T-helper 1 cell (primary cell): Measurements from ENCODE around the gene ZFP36L1.
A peak's percentile ranks its signal among the peaks of the same experiment; 100 is the strongest.

ENCODE experiments used
- DNase-seq, 5 donors: peaks; one replicate each; pipeline ENCODE4 v3.0.0-alpha.2; 2012 to 2020

Gene ZFP36L1

DNA sequence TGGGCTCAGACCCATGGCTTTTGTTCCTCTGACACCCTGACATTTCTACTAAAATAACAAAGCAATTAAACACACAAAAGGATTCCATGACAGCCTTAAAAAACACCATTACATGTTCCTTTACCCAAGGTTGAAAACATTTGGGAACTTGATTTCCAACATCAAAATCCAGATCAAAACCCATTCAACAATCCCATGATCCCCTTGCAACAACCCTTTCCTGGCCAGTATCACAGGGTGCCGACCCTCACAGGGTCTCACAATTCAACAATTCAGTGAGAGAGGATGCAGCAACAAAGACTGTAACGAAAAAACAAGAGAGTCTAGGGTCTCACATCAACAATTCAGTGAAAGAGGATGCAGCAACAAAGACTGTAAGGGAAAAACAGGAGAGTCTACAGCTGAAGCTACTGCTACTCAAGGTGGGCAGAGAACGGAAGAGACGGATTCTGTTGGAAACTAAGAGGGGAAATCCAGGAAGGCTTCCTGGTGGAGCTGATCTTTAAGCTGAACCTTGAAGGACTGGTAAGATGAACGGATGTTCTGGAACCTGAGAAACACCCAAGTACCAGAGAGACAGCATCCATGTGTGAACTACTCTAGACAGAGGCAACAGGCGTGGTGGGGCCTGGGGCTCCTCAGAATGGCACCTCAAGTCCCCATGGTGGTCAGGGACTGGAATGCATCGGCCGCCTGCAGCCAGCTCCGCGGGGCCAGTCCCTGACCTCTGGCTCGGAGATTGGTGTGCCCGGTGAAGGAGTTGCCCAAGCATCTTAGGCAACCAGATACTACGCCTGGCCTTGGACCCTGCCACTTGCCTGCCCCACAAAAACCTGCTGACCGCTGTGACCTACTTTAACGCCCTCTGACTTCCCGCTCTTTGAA, 22.7 kb upstream of the ZFP36L1 start:
- DNase-seq = peak in 1 of 5 donors; percentile 60

DNA sequence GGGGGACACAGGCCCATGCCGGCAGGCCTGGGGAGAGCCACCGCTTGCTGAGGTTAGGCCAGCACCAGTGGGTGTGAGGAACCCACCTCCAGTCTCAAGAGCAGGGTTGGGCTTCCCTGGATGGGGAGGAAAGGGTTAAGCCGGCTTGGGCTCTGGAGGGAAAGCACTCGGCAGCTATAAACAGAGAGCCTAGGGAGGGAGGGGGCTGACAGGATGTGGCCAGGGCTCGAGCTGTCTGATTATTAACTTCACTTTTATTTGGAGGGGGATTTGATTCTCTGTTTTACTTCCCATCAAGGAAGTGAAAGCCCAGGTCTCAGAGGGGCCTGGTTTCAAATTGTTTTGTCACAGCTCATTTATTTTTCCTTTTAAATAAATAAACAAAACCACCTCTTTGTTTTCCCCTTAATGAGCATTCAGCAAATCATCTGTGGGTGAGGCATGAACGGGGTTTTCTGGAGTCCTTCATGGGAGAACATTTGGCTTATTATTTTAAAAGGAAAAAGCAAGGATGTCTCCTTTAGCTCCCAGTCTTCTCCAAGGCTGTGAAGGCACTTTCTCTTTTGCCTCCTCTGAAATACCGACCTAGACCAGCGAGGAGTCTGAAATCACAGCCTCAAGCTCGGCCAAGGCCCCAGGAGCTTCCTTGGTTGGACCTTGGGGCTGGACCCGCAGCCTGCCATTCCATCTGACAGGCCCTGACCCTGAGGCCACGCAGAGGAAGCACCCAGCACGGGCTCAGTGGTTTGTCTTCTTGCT, 21.9 kb upstream of the ZFP36L1 start:
- peak in 2 of 5 donors; percentile 40 to 54 for DNase-seq

DNA sequence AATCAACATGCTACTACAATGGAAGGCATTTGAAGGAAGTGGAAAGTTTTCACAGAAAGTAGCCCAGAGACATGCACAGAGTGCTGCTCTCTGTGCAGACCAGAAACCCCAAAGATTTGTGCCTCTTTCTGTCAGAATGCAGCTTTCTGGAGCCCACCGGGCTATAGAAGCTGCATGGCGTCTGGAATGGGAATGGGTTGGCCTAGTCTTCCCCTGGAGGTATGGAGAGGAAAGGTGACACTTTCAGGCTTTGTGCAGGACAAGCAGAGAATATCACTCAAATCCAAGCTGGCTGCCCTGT, 21.3 kb upstream of the ZFP36L1 start:
- DNase-seq = no peak

DNA sequence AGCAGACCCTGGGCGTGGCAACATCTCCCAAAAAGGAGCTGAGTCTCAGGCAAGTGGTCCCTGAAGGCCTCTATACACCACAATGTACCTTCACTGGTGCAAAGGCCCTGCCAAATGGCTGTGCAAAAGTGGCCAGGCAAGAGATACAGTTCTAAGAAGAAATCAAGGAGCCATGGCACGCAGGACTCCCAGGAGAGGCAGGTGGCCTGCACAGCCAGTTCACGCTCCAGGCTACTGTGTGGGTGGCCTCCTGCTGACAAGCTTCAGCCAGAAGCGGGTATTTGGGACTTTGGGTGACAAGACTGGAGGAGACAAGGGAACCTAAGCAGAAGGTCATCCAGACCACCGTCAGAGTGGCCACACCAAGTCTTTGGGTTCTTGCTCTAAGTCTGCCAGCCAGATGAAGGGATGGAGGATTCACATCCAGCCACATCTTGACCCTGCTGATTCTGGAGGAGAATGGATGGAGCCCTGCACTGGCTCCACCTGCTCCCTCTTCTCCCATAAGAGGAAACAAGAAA, 20.5 kb upstream of the ZFP36L1 start:
- no peak for DNase-seq

DNA sequence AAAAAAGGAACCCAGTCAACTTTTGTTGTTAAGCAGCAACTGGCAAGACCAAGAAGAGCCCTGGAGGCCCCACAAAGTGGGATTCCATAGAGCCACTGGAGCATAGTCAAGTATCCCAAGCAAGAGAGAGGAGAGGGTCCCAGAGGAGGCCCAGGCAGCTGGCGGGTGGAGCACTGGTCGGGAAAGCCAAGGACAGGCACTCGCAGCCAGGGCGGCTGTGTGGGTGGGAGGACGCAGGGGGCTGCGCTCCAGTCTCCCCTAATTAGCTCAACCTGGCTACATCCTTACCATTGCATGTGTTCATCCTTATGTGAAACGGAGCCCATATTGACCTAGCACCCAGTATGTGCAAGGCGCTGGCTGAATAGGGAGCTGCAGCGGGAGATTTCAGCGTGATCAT, 18.3 kb upstream of the ZFP36L1 start:
- DNase-seq = no peak

DNA sequence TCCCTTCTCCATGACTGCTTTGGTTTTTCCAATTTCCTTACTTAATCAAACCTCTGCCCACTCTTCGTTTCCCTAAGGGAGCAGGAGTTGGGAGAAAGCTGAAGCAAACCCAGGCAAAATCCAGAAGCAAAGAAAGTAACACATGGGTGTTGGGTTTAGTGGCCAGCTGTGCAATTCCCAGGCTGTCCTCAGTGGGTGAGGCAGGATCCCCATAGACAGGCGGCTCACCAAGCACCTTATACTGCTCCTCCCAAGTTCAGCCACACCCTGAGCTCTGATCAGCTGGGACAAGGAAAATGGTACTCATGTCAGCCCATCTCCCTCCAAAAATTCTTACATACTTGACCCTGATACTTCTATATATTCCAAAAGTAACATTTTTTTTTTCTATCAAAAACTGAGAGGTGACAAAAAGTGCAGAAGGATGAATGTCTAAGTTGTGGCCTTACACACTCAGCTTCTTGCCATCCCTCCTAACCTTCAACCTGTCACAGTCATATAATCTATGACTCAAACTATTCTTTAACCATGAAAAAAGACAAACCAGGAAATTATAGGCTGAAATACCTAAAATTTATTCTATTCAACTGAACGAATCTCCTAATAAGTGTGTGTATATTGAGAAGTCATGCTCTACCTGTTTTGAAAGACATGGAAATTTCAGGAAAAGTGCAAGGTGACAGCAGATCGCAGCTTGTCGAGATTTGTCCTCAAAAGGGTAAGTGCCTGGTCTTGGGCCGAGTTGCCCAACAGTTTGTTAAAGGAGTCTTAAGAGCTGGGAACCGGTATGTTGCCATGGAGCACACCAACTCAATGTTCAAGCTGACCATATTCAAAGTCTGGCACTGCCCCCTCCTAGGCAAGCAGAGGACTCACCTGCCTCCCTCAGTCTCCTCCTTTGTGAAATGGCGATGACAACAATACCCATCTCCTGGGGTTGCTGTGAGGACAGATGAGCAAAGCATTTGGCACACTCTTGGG, 17.6 kb upstream of the ZFP36L1 start:
- DNase-seq = no peak

DNA sequence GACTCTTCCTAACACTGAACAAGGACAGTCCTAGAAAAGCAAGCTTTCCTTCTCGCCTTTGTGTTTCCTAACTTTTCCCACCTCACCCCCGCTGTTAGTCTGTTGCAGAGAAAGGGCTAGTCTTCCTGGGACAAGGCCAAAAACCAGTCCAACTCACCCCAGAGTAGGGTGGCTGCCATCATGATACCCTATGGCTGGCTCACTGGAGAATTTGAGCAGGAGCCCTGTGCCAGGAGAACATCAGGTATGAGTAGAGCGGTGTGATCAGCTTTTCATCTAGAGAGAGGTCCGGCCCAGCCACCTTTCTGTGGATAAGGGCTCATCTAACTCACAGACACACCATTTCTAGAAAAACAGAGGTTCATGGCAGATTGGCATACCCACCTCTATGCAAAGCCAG, 16.7 kb upstream of the ZFP36L1 start:
- no peak for DNase-seq

DNA sequence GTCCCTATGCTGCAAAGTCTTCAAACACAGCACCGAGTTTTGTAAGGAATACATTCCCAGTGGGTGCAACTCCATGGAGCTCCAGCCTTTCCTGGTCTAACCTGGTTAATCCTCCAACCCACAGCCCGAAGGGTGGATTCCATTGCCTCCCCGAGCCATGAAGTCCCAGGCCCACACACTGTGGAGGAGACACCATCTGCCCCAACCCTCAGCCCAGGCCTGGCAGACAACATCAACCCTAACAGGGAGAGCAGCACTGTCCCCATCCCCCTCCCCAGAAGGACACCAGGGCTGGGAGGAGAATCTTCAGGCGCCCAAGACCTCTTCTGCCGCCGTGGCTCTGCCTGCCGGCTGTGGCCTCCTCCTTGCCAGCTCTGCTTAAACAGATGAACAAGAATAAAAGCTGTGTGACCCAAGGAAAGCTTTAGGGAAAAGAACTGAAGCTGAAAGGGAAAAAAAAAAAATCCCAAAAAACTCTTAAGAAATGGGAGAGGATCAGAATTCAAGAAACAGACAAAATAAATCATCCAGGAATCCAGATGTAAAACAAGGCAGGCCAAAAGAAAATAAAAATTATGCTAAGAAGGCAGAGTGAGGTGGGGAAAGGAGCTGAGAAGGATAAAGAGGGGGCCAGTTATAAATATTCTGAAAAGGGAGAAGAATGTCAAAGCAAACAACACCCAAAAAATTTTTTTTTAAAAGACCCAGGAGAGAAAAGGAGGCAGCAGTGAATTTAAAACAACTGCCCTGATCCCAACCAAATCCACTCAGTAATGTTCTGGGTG, 16.0 kb upstream of the ZFP36L1 start:
- DNase-seq = no peak

DNA sequence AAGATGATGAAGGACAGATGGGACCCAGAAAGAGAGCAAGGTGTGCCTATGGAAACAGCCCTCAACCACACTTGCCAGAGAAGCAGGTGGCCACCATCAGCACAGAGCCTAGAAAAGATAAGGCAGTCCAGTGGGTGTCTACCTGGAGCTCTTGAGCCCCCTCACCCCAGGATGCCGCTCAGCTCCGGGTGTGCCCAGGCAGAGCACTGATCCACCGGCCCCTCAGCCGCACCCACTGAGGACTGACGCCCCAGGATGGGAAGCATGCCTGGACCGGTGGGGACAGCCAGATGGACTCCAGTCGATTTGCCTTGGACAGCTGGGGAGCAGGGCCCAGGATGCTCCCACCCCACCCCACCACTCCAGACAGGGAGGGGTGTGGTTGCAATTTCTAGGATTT, 15.1 kb upstream of the ZFP36L1 start:
- DNase-seq = no peak

DNA sequence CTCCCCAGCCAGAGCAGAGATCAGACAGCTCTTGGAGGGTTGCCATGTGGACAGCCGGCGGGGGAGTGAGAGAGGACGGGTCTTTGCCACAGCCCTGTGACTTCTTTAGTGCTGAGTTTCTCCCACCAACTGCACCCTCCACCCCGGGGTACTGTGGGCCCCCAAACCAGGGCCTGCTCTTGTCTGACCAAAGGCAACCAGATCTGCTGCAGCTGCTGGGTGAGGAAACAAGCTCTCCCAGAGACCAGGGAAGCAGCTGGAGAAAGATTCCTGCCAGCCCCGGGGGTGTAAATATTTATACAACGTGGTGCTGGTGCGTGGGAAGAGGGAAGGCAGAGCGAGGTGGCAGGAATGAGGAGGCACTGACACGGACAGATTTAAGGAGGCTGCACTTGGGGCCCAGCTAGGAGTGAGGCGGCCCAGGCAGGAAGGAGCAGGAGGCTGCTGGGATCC, 14.3 kb upstream of the ZFP36L1 start:
- no peak for DNase-seq

DNA sequence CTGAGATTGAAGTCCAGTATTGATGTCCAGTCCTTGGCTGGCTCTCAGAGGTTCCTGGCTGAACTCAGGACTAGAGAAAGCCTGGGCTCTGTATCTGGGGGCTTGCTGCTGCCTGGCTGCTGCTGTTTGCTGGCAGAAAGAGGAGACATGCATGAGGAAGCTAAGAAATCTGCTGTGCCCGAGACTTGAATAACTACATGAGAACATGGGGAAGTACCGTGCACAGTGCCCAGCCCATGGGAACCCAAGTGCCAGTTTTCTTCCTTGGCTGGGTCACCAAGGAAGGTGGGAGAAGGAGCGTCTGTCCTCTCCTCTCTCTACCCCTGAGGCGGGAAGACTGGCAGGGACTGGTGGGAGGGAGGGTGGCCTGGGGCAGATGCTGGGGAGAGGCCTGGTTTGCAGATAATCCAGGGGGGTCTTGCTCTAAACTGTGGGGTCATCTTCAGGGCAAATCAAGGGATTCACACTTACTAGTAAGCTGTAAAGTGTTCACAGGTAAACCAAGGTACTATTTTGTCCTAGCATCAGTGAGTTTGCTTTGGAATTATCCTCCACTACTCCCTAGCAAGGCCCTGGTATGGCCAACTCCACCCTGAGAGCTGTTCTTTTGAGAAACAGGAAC, 13.8 kb upstream of the ZFP36L1 start:
- DNase-seq = no peak

DNA sequence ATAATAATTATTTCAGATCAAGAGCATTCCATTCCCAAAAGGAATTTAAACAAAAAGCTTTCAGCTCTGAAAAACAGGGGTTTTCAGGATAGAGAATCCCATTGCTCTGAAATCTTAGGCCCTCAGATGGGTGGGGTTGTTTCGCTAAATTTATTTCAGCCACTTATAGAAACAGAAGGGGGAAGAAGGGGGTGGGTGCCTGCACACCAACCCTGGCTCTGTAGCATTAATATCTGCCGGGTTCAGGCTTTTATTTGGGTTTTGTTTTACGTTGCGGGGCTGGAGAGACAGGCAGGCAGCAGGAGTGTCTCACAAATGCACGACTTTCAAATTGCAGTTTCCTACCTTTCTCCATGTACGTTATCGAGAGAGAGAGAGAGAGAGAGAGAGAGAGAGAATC, 12.5 kb upstream of the ZFP36L1 start:
- no peak for DNase-seq

DNA sequence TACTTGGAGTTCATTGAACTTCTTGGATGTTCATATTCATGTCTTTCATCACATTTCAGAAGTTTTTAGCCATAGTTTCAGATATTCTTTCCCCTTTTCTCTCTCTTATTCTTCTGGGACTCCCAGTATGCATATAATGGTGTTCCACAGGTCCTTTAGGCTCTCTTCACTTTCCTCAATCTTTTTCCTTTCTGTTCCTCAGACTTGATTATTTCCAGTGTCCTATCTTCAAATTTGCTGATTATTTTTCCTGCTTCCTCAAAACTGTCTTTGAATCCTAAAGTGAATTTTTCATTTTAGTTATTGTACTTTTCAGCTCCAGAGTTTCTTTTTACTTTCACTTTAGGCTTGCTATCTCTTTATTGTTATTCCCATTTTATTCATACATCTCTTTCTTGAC, 8.8 kb upstream of the ZFP36L1 start:
- DNase-seq = no peak

DNA sequence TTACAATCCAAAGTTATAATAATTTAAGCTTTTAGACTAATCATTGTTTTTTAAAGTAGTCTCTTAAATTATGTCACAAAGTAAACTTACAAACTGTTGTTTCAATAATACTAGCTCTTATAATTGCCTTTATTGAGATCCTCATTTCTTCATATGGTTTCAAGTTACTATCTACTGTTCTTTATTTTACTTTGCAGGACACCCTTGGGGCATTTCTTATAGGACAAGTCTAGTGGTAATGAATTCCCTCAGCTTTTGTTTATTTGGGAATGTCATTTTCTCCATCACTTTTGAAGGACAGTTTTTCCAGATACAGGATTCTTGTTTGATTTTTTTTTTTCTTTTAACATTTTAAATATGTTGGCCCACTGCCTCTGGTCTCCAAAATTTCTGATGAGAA, 8.1 kb upstream of the ZFP36L1 start:
- DNase-seq = no peak

DNA sequence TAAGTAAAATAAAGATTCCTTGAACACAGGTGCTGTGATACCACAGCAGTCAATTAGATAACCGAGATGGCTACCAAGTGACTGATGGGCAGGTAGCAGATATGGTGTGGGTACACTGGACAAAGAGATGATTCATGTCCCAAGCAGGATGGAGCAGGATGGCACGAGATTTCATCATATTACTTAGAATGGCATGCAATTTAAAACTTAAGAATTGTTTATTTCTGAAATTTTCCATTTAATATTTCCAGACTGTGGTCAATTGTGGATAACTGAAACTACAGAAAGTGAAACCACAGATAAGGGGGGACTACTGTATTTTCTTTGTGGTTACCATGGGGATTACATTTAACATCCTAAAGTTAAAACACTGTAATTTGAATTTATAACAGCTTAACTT, 7.5 kb upstream of the ZFP36L1 start:
- no peak for DNase-seq

DNA sequence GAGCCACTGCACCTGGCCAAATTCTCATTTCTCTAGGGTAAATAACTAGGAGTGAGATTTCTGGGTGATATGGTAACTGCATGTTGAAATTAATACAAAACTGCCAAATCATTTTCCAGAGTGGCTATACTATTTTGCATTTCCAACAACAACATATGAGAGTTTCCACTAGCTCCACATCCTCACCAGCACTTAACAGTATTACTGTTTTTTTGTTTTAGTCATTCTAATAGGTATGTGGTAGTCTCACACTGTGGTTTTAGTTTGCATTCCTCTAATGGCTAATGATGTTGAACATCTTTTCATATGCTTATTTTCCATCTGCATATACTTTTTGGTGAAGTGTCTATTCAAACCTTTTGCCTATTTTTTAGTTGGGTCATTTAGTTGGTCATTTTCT, 5.8 kb upstream of the ZFP36L1 start:
- DNase-seq = no peak

DNA sequence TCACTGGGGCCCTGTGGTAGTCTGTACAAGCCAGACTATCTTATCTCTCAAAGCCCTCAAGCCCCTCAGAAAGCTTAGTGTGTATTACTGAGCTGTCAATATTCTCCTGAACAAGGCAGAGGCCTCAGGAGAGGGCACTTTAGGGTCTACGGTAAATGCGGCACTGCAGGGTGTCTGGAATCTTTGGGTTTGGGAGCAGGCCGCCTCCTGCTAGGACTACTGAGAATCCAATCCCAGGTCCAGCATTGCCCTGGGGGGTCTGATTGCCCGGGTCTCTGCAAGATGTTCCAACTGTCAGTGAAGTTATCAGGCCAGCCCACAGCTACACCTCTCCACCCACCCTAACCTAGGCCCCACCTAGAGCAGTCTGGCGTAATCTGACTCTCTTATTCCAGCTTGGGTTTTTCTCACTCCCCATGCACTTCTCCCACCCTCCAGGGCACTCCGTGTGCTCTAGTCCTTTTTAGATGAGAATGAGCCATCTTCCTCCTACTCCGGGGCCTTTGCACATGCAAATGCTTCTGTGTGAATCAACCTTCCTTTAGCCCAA, 4.3 kb upstream of the ZFP36L1 start:
- no peak for DNase-seq

DNA sequence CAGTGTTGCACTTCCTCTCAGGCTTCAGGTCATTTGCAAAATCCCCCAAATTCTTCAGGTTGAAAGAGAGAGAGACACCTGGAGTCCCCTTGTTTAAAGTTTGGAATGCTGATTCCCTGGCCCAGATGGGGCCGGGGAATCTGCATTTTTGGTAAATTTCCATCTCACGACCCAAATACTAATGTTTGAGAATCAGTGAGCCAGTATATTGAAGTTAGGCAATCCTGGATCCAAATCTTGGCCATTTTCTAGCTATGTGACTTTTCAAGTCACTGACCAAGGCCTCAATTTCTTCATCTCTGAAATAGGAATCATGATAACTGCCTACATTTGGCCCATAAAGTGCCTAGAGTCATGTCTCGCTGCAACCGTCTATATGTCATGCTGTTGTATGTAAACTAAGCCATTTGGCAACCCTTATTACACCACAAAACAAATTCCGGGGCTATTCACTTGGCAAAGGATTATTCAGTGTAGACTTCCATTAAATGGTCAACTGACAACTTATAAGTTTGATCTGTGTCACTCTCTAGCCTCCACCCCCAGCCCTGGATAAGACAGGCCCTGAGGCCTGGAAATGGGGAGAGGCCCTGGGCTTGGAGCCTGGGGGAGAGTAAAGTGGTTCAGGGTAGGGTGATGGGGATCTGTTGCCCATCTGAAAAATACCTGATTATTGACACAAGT, 3.7 kb upstream of the ZFP36L1 start:
- DNase-seq = peak in 1 of 5 donors; percentile 36

DNA sequence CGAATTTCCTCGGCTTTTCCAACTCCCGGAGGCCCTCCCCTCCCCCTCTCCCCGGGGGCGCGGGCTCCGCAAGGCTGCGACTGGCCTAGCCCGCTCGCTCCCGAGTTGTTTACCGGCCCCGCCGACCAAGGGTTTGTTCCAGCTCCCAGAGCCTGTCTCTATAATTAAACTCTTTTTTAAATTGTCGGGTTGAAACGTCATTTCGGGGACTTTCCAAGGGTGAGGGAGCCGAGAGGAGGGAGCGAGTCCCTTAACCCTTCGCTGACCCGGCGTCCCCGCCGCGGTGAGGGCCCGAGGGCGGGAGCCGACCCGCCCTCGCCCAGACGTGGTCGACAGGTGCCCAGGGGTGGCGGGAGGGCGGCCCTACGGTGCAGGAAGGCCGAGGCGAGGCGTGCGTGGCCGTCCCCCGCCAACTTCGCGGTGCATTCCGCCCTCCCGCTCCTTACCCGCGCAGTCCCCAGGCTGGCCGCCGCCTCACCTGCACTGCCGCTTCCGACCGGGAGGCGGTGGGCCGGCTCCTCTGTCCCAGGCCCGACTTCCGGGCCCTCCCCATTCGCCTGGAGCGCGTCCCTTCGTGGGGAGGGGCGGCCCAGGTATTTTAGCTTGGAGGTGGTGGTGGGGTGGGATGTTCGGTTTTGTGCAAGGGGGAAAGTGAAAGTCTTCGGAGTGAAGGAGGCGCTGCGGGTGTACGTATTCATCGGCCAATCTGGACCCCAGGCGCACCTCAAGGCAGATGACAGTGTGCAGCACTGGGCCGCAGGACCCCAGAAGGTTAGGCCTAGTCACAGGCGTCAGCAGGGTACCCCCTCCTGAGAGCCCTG, 2.9 kb upstream of the ZFP36L1 start:
- peak; percentile 66 to 86 (median 78) for DNase-seq
